Medulla oblongata (tissue), 1 donor: ENCODE measurements around the gene FRZB.
A peak's percentile ranks its signal among the peaks of the same experiment; 100 is the strongest.
"Not testable (repeated sequence)": the region's sequence is repeated elsewhere in the genome, so short reads cannot be mapped to it uniquely, and the experiment has no call there.

Experiments
- DNase-seq: peaks from one replicate; pipeline ENCODE4 v3.0.0-alpha.2; 2015; ENCODE audit errors: extremely low spot score

The FRZB gene, protein sequence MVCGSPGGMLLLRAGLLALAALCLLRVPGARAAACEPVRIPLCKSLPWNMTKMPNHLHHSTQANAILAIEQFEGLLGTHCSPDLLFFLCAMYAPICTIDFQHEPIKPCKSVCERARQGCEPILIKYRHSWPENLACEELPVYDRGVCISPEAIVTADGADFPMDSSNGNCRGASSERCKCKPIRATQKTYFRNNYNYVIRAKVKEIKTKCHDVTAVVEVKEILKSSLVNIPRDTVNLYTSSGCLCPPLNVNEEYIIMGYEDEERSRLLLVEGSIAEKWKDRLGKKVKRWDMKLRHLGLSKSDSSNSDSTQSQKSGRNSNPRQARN

DNA sequence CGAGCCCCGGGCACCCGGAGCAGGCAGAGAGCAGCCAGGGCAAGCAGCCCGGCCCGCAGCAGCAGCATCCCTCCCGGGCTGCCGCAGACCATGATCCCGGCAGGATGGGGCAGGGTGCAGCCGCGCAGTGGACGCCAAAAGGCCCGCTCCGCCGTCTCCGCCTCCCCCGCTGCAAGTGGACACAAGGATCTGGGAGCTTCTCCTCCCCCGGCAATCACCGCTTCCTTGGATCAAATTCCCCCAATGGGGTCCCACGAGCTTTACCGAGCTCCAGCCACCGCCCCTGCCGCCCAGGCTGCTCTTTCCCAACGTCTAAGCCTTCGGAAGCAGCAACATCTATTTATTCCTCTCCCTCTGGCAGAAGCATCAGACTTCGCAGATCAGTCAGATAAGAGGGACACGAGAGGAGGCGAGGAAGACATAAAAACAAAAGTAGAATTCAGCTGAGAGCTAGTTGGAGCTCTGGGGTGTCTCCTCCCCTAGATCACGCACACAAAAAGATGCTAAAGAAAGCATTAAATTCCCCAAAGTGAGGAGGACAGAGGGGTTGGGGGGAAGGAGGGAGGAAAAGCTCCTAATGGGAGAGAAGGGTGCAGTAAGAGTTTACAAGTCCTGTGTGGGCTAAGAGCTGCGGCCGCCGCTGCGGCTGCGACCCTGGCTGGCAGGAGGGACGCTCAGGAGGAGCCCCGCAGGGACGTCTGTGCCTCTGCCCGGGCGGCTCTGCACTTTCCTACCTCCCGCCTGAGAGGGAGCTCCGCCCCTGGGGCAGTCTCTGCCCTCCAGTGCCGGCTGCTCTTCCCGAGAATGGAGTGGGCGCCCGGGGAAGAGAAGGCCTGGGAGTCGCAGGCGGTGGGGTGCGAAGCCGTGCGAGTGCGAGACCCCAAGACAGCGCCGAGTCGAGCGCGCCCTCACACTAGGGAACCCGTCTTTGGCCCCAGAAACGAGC, at the start of gene FRZB:
Gene FRZB, minus strand, starts transcription at position 177 of the 946 bp plus-strand sequence. Its CDS starts 85 bp downstream, at position 92.
- DNase-seq: peak; percentile 9

DNA sequence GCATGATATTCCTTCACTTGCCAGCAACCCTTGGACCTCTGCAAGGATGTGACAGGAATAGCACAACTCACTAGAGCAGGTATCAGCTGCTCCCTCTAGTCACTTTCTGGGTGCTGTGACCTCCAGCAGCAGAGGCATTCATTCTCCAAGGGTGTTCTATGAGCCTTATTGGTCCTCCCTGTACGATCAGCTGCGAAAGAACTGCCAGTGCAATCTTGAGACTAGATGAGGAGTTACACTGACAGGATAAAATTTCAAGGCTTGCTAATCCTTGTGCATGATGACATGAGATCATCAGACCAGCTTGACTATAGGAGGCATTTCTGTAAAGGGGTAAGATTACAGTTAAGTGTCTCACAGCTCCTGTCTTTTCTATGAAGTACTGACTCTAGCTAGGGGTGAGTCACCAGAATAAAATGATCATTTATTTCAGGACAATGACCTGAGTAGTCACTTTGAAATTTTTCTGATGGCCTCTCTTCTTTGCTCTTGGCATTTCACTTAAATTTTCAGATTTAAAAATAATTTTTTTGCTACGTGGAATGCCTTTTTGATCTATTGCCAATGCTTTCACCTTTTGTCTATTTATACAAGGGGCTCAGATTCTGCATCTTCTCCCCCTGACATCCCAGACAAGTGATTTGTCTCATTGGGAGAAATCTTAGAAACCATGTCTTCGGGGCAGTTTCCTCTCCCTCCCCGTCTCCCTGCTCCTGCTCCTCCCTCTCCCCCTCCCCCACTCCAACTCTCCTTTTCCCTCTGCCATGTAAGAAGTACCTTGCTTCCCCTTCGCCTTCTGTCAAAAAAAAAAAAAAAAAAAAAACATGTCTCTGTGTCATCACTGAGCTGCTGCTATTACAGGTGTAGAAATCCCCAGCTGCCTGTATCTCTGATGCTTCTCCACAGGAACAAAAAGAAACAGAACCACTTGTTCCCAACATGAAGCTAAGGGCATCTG, 49.2 kb upstream of the FRZB start:
- no peak for DNase-seq

DNA sequence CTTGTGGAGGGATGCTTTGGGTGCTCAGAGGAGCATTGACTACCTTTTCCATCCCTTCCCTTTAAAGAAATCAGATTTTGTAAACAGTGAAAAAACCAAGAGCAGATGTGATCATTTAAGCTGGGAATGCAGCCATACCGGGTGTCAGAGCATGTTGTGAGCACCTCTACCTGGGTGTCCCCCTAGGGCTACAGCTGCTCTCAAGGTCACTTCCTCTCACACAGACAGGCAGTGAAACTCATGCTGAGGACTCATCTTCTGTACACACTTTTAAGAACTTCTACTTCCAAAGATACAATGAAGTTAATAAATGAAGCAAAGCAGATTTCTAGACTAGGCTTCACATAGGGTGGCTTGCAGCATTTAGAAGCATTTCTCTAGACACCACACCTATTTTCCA, 48.4 kb upstream of the FRZB start:
- no peak for DNase-seq

DNA sequence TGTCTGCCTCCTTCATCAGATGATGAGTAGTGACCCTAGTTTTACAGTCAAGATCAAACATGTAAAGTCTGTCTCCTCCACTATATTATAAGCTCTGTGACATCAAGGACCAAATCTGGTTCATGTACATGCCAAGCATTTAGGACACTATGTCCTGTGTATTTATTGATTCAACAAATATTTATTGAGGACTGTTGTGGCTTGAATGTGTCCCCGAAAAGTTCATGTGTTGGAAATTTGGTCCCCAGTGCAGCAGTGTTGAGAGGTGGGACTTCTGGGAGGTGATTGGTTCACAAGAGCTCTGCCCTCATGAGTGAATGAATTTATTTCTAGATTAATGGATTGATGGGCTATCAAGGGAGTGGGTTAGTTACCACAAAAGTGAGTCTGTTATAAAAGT, 46.6 kb upstream of the FRZB start:
- no peak for DNase-seq

DNA sequence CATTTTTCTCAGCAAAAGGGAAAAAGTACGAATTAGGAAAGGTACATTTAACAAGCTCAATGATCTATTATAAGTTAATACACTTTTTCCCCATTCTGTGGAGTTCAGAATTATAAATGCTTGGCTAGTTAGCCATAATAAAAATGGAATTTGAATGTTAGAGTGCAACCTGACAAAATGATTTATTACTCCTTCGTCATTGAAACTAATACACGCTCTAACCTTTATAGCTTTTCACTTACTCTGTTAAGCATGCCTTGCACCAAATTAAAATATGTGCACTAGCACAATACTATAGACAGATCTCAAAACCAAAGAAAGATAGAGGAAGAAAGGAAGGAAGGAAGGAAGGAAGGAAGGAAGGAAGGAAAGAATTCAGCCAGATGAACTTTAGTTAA, 46.1 kb upstream of the FRZB start:
- no peak for DNase-seq

DNA sequence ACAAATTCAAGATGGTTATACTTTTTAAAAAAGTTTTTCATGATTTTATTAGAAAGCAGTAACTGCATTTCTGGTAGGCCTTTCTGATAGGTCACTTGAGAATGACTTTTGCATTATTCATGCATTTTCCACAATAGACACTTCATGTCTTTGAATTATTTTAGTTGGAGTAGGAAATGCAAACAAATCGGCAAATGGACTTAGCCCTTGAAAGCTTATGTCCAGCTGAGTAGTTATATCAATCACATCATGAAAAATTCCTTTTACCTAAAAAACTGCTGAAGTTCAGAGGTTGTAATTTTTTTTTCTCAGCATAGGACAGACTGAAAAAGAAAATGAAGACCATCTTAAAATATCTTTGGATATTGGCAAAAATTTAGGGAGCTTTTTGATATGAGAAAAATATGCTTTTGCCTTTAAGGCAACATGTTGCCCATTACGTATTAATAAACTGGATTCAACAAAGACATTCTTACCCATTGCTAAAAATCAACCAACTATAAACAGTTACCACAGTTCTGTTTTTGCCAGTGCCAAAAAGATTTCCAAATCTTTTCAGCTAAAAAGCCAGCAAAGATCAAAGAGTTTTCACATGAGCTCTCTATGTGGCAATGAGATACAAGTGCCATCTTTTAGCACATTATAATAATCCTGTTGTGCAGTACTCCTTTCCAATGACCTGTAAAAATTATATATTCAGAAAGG, 45.5 kb upstream of the FRZB start:
- DNase-seq: no peak

DNA sequence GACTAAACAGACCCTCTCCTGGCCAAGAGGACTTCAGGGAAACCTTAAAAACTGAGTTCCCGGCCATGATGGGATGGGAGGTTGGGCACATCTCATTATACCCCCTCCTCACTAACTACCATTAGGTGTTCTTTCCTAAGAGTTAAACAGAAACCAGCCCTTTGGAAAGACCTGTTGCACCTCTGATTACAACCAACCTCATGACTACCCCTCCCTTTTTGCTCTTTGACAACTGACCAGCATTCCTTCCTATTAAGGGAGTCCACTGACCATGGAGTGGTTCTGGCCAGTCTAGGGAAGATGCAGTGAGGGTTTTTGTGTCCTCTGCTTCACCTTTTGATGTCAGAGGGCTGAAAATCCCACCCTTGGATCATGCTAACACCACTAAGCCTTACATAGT, 44.5 kb upstream of the FRZB start:
- no peak for DNase-seq

DNA sequence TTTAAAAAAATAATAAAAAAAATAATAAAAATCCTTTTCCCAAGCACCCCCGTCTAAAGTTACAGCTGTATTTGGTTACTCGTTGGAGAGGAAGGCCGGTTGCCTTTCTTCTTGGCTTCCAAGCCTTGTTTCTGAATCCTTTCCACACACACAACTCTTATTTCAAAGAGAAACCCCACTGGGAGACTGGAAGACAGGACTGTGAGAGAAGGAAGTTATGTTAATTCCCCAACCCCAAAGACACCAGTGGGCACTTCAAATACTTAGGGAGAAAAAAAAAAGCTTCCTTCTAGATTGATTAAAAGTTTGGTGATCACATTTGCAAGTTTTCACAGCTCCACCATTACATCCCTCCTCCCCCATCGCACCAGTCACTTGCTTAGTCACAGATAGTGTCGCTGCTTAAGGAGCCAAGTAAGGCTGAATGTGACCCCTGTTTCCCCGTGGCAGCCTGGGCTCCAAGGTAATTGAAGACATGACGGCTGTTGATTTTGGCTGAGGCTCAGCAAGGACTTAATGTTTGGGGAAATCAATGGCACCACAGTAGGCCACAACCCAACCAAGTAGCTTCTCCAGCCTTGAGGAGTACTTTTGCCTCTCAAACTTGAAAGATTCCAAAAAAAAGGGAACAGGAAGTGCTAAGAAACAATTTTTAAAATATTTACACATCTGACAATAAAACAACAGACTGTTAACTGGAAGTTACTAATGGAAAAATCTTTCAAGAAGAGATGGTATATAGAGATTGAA, 40.8 kb upstream of the FRZB start:
- DNase-seq: no peak

DNA sequence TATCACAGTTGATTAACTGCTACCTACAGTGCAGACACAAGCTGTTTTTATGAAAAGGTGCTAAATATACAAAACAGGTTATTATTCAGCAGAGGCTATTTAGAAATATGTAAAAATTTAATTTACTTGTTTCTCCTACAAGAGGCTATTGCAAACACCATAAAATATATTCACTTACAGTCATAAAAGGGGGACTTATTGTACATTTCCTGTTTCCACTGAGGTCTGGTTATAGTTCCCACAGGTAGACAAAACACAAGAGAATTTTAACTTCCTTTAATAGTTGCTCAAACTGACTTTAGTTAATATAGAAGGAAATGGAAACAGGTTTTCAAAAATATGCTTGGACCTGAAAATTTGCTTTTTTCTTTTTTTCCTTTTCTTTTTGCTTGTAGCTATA, 40.0 kb upstream of the FRZB start:
- DNase-seq: no peak

DNA sequence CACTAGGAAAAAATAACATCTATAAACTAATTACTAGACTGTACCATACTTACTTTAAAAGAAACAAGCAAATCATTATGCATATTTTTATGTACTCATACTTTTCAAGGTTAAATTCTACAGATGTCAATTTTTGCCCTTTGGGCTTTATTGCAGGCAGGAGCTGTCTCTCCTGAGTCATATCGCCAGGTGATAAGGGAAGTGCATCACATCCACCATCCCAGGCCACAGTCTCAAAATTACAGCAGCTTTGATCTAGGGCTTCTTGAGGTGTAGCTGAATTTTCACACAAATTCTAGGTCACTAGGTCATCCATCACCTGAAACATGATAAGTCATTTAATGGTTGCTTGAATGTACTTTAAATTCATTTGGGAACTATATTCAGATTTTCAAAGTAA, 38.4 kb upstream of the FRZB start:
- no peak for DNase-seq

DNA sequence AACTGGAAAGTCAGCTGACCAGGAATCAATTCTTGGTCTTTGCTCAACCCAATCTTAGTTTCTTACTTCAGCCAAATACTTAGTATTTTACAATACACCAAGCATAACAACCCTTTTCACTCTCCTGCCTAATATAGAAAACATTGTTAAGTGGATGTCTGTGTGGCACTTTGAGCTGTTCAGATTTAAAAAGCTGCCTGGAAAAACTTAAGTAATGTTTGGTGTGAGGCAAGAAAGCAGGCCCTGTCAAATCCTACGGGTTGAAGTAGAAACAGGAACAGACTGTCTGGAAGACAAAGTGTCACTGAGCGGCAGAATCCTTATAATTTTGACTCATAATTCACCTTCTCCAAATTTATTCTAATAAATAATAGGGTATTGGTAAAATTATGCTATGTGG, 37.1 kb upstream of the FRZB start:
- no peak for DNase-seq

DNA sequence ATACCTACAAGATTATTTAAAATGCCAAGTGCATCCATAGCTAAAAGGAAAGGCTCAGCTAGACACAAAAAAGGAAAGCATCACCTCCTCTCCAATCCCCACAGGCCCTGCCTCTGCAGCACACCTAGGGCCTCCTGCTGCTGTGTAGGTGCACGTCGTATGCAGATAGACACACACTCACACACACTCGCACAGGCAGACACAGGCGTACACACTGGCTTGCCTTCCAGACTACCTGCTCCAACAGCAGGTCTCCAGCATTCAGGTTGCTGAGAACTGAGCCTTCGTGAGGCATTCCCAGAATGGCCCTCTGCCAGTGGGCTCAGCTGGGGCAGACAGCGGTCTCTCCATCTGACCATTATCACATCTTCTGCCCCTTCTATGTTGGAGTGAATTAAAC, 35.3 kb upstream of the FRZB start:
- DNase-seq: no peak

DNA sequence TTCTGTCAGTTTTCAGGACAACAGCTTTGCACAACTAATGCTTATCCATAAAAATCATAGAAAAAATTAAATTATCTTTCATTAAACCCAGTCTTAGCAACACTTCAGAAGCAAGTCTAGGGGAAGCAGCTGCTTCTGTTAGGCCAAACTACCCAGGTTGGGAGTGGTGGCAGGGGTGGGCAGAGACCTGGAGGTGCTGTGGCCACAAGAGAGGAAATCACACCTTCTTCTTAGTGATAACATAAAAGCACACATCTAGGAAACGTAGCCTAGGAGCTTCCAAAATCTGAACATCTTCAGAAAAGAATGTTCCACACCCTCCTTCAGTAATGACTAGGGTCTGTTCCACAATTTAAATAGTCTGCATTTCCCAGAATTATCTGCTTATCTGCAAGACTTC, 32.3 kb upstream of the FRZB start:
- DNase-seq: no peak

DNA sequence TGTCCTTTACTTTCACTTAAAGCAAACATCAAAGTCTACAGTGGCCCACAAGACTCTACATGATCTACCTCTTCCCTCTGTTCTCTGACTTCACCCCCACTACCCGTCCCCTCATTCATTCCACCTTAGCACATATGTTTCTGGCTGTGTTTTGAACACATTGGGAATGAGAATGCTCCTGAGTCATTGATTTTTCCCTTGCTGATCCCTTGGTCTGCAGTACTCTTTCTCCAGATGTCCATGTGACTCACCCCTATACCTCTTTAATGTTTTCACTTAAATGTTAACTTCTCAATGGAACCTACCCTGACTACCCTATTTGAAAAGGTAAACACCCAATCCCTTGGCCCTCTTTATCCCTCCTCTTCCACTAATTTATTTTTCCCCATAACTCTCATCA, 30.7 kb upstream of the FRZB start:
- DNase-seq: no peak

DNA sequence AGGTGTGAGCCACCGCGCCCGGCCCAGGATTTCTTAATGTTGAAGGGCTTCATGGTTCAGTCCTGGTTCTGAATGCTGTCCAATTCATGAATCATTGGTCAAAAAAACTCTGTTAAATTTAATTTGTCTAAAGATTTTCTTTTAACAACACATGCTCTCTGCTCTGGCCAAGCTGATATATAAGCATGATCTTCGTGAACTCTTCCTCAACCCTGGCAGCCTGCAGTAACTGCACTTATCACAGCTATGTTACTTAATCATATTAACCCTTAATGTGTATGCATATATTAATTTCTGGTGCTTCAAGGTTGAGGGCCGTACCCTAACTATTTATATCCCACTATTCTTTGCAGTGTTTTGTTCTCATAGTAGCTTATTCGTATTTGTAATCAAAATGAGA, 29.4 kb upstream of the FRZB start:
- DNase-seq: no peak

DNA sequence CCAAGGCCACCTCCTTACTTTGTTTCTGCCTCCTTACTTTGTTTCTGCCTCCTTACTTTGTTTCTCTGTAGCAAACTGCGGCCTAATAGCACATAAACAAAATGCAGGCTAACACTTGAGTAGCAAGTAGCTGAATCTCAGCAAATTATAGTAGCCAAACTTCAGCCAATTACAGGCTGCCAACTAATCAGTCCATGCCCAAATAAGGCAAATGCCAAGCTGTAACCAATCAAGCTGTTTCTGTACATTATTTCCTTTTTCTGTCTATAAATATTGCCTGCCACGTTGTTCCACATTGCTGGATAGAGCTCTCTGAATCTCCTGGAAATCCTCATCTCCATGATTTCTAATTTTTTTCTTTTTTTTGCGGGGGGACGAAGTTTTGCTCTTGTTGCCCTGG, 28.7 kb upstream of the FRZB start:
- DNase-seq: no peak

DNA sequence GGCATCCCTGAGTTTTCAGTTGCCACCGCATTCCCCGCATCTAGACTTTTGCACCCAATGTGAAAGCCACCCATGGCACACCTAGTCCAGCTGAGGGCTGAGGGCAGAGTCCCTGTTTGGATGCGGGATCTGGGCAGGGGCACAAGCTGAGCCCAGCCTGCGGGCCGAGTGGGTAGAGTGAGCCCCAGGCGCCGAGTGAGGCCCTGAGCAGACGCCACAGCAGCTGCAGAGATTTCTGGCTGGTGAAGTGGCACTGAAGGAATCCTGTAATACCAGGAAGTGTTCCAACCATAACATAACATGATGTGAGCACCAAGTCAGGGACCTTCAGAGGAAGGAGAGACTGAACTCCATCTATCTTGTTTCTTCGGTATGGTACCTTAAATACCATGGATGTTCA, 27.7 kb upstream of the FRZB start:
- no peak for DNase-seq

DNA sequence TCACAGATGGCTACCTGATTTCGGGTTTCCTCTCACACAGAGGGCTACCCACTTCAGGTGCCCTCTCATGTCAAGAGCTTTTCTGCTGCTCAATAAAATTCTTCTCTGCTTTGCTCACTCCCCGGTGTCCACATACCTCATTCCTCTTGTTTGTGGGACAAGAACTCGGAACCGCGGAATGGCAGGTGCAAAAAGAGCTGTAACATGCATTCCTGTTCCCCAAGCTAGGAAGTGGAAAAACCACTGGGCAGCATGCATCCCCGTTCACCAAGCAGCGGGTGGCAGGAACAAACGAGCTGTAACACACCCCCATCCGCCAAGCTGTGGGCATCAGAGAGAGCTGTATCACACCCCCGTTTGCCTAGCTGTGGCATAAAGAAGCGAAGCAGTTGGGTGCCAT, 27.2 kb upstream of the FRZB start:
- DNase-seq: no peak

DNA sequence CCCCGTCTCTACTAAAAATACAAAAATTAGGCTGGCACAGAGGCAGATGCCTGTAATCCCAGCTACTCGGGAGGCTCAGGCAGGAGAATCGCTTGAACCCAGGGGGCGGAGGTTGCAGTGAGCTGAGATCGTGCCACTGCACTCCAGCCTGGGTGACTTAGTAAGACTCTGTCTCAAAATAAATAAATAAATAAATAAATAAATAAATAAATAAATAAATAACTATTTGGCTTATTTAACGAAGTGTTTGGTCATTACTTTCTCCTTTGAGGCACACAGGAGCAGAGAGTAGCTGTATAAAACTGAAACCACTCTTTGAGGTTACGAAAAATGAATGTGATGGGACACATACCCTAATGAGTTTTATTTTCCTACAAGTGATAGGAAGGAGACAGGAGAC, 26.6 kb upstream of the FRZB start:
- DNase-seq: not testable (repeated sequence)

DNA sequence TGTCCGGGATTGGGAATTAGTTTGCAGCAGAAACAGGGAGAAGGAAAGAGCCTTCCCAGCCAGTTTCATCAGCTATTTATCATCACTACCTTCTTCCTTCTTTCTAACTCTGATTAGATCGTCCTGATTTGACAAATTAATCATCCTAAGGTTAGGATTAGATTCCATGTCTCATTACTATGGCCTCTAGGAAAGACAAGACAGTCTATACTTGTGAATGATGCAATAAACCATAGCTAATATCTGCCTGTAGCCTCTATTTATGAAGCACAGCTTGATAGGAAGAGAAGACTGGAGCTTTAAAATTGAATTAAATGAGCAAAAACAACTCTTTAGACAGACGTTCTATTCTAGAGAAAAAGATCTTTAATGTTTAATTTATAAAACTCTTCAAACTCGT, 25.2 kb upstream of the FRZB start:
- no peak for DNase-seq
